Activated naive CD8-positive, alpha-beta T cell treated with anti-CD3 and anti-CD28 coated beads, Interleukin-2, amount 10 ng/mL, durations not matched to agents 7 days and 5 days (primary cell): ENCODE data around the gene KDM4C. TPM values are rescaled to one million over a fixed set of nuclear protein-coding genes. Genes with fewer than 3 reads are reported as not detected.
"Not testable (repeated sequence)": the region's sequence is repeated elsewhere in the genome, so short reads cannot be mapped to it uniquely, and the experiment has no call there.

Experiments used
- ATAC-seq: fragments of 150-1000 bp; cut with Tn5 transposase; one replicate; pipeline ENCODE4 v1.10.0; 2021; ENCODE audit warnings: low read depth, moderate library complexity
- POLR2A ChIA-PET: fragments of 350-600 bp; sonication (Branson Sonifier 250); formaldehyde crosslinking; loops from one replicate; lab custom pipeline; 2021; ENCODE audit warnings: antibody characterized with exemption; lab: Charles Lee
- DNase-seq: peaks from one replicate; pipeline ENCODE4 v3.0.0; 2021
- H3K27ac Mint-ChIP-seq: one replicate; pipeline ENCODE4 v1.8.0; 2022; ENCODE audit warnings: mild to moderate bottlenecking, mixed read lengths
- H3K27me3 Mint-ChIP-seq: one replicate; pipeline ENCODE4 v1.8.0; 2022; ENCODE audit warnings: mild to moderate bottlenecking, moderate library complexity, mixed read lengths
- H3K36me3 Mint-ChIP-seq: one replicate; pipeline ENCODE4 v1.8.0; 2021; ENCODE audit warnings: mild to moderate bottlenecking, mixed read lengths
- H3K4me1 Mint-ChIP-seq: one replicate; pipeline ENCODE4 v1.8.0; 2021; ENCODE audit warnings: mixed read lengths
- H3K4me3 Mint-ChIP-seq: one replicate; pipeline ENCODE4 v1.8.0; 2022; ENCODE audit warnings: mild to moderate bottlenecking, moderate library complexity, mixed read lengths
- H3K9me3 Mint-ChIP-seq: one replicate; pipeline ENCODE4 v1.8.0; 2021; ENCODE audit warnings: mixed read lengths
- total RNA-seq, 2 experiments: library from RNA; stranded (reverse); gene quantifications; one replicate each; pipeline ENCODE4 v1.2.3, GENCODE V29; 2021

The KDM4C gene
- total RNA-seq, 2 experiments from 2014 or later = 75.2 to 77.1 TPM

DNA sequence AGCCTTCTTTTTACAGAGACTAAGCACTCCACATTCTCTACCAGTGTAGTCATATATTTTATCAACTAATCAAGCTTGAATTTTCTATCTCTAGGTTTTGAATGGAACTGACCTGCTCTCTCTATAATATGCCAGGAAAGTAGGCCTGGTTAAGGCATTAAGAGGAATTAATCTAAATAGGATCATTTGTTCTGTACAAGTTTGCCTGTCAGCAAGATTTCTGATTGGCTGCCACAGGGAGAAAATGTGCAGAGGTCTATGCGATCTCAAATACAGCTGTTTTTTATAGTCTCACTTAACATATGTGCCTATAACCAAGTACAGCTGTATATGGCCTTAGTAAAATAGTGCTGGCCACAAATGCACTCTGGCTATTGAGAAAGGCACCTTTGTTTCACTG is 418.8 kb downstream of the KDM4C start:
- peaks cover 3% of the 10 kb centered on the region for H3K9me3 Mint-ChIP-seq
- no peak overlapping the region for H3K4me3 Mint-ChIP-seq
- POLR2A ChIA-PET = no interaction called here
- ATAC-seq (no peak), DNase-seq (no peak)
- H3K27me3 Mint-ChIP-seq = no peaks in the 10 kb centered on the region
- no peak overlapping the region for H3K27ac Mint-ChIP-seq
- peaks cover 9% of the 10 kb centered on the region for H3K4me1 Mint-ChIP-seq
- H3K36me3 Mint-ChIP-seq = peaks cover 34% of the 10 kb centered on the region

DNA sequence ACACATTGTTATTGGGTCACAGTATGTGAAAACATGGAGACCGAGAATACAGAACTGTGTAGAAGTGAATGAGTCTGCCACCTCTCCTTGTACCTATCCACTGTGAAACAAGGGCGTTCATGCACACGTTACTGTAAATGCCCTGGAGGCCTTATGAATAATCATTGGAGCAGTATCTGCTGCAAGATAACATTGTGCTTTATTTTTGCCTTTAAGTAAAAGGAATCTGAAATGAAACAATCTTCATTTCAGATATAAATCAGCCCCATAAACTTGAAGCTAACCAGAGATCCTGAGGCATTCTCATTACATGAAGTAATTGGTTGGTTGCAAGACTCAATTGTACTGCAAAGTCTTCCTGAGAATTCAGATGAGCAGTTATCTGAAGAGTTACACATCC is 419.6 kb downstream of the KDM4C start:
- Mint-ChIP-seq H3K27me3 (no peaks in the 10 kb centered on the region), H3K4me3 (no peak overlapping the region), H3K9me3 (peaks cover 5% of the 10 kb centered on the region), H3K27ac (no peak overlapping the region), H3K4me1 (peaks cover 5% of the 10 kb centered on the region), H3K36me3 (peaks cover 33% of the 10 kb centered on the region)
- DNase-seq (no peak), ATAC-seq (no peak)
- POLR2A ChIA-PET = no interaction called here

DNA sequence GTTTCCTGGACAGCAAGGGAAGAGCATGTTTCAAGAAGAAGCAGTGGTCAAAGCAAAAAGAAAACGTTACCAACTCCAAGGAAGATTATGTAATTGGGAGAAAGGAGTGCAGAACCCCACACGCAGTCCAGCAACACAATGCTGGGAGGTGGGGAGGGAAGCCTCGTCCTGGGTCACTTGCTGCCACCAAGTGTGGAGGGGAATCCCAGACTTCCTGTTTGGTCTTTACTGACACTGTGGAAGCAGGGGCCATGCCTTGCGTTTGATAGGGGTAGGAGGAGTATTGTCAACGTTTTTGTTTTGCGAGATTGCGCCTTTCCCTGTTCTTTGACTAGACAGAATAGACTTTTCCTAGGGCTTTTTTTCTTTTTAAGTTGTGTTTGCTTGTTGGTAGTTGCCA is 421.0 kb downstream of the KDM4C start:
- H3K27ac Mint-ChIP-seq = no peak overlapping the region
- peaks cover 7% of the 10 kb centered on the region for H3K9me3 Mint-ChIP-seq
- peaks cover 5% of the 10 kb centered on the region for H3K4me1 Mint-ChIP-seq
- H3K36me3 Mint-ChIP-seq = peaks cover 32% of the 10 kb centered on the region
- H3K4me3 Mint-ChIP-seq = no peak overlapping the region
- H3K27me3 Mint-ChIP-seq = no peaks in the 10 kb centered on the region
- POLR2A ChIA-PET = no interaction called here
- no peak for ATAC-seq
- no peak for DNase-seq

DNA sequence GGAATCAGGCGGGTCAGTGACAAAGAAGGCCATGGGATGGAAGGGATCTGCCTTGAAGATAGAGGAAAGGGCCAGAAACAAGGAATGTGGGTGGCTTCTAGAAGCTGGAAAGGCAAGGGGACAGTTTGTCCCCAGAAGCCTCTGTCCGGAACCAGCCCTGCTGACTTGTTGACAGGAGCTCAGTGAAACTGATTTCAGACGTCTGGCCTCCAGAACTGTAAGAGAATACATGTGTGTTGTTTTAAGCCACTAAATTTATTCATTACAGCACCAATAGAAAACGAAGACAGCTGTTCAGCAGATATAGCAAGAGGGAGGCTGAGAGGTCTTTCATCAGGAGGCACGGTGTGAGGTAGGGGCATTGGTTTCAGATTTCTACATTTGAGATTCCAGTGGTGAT is 422.5 kb downstream of the KDM4C start:
- Mint-ChIP-seq H3K4me3 (no peak overlapping the region), H3K9me3 (peaks cover 7% of the 10 kb centered on the region), H3K27ac (no peak overlapping the region), H3K36me3 (peaks cover 36% of the 10 kb centered on the region), H3K4me1 (peaks cover 2% of the 10 kb centered on the region), H3K27me3 (no peaks in the 10 kb centered on the region)
- DNase-seq (no peak), ATAC-seq (no peak)
- POLR2A ChIA-PET = no interaction called here

GRCh38 chr9:7183139-7183538 is 425.4 kb downstream of the KDM4C start:
- H3K4me1 Mint-ChIP-seq, POLR2A ChIA-PET, ATAC-seq, H3K27ac Mint-ChIP-seq, H3K4me3 Mint-ChIP-seq, H3K9me3 Mint-ChIP-seq, DNase-seq, H3K27me3 Mint-ChIP-seq: not testable (repeated sequence)
- H3K36me3 Mint-ChIP-seq = peaks cover 39% of the 10 kb centered on the region

DNA sequence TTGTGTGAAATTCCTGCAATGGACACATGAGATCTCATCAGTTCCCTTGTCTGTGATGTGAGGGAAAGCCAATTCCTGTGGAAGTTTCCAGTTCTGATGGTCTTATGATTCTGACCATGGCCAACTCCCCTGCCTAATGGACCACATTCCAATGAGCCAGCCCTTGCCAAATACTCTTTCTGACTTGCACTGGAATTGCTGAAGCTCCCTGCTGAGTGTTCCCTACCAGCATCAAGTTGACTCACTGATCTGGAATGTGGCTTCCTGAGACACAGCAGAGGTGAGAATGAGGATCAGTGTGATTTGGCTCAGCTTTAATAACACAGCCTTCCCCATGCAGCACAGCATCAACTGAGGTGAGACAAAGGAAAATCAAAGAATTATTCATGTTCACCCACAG is 427.8 kb downstream of the KDM4C start:
- Mint-ChIP-seq H3K4me1 (no peaks in the 10 kb centered on the region), H3K27me3 (no peaks in the 10 kb centered on the region), H3K9me3 (peaks cover 13% of the 10 kb centered on the region), H3K27ac (no peak overlapping the region), H3K4me3 (no peak overlapping the region), H3K36me3 (peaks cover 27% of the 10 kb centered on the region)
- no peak for DNase-seq
- ATAC-seq = no peak
- POLR2A ChIA-PET = no interaction called here

- no peak for DNase-seq
- Mint-ChIP-seq H3K4me1 (no peaks in the 10 kb centered on the region), H3K27me3 (no peaks in the 10 kb centered on the region), H3K36me3 (peaks cover 27% of the 10 kb centered on the region), H3K27ac (no peak overlapping the region), H3K4me3 (no peak overlapping the region), H3K9me3 (peaks cover 14% of the 10 kb centered on the region)
- POLR2A ChIA-PET = no interaction called here
- no peak for ATAC-seq
These were observed 428.4 kb downstream of the KDM4C start for GRCh38 chr9:7186175-7186574.

GRCh38 chr9:7192266-7192665 is 434.5 kb downstream of the KDM4C start:
- no peaks in the 10 kb centered on the region for H3K4me1 Mint-ChIP-seq
- H3K27me3 Mint-ChIP-seq = no peaks in the 10 kb centered on the region
- H3K27ac Mint-ChIP-seq = no peak overlapping the region
- DNase-seq (no peak), ATAC-seq (no peak)
- POLR2A ChIA-PET = no interaction called here
- H3K36me3 Mint-ChIP-seq = peaks cover 7% of the 10 kb centered on the region
- peaks cover 11% of the 10 kb centered on the region for H3K9me3 Mint-ChIP-seq
- H3K4me3 Mint-ChIP-seq = no peak overlapping the region

DNA sequence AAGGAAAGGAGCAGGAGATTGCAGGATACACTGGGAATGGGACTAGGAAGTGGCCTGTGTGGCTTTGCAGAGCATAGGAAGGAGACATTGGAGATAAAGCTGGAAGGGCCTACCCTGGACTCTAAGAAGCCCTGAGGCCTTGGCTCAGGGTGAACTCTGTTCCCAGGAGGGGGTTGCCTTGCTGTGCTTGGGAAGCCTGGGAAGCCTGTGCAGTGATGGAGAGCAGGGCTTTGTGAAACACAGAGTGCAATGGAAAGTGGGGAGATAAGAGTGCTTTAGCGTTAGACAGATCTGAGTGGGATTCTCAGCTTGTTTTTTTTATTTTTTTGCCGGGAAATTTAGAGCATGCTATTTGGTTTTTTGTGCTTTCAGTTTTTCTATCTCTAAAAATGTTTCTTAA is 437.8 kb downstream of the KDM4C start:
- DNase-seq = no peak
- Mint-ChIP-seq H3K27me3 (peaks cover 3% of the 10 kb centered on the region), H3K4me1 (no peaks in the 10 kb centered on the region), H3K27ac (no peak overlapping the region), H3K9me3 (peaks cover 2% of the 10 kb centered on the region), H3K36me3 (no peaks in the 10 kb centered on the region), H3K4me3 (no peak overlapping the region)
- ATAC-seq = no peak
- POLR2A ChIA-PET = no interaction called here

DNA sequence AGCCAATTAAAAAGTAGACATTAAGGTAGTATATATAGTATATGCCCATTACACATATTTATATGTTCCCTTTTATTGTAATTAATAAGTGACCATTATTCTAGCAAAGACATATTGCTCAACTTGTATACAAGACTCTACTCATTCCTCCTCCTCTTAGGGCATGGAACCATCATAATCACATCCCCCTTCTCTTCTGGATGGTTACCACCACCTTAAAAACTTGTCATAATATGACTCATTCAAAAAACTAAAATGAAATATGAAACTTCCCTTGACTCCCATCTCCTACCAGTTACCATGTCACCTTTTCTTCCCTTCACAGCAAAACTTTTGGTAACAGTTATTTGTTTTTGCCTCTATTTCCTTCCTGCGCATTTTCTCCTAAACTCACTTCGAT is 438.7 kb downstream of the KDM4C start:
- no peaks in the 10 kb centered on the region for H3K4me1 Mint-ChIP-seq
- H3K27ac Mint-ChIP-seq = no peak overlapping the region
- DNase-seq (no peak), ATAC-seq (no peak)
- H3K4me3 Mint-ChIP-seq = no peak overlapping the region
- POLR2A ChIA-PET = no interaction called here
- no peaks in the 10 kb centered on the region for H3K9me3 Mint-ChIP-seq
- H3K27me3 Mint-ChIP-seq = peaks cover 3% of the 10 kb centered on the region
- no peaks in the 10 kb centered on the region for H3K36me3 Mint-ChIP-seq

DNA sequence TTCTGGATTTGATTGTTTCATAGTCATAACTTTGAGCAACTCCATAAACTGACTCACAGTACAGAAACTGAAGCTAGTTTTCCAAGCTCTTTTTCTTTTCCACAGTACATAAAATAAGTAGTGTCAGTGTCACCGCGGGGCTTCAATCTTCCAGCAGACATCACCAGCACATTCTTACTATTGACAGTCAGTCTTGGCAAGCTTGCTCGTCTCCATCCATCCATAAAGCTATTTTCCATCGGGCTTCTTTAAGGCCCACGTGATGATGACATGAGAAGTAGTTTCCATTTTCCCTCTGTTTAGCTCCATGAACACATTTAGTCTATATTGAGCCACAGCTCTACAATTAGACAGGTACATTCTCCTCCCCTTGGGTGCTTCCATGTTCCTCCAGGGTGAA is 443.4 kb downstream of the KDM4C start:
- no peak for ATAC-seq

GRCh38 chr9:7205806-7206205 is 448.0 kb downstream of the KDM4C start:
- Mint-ChIP-seq H3K4me3 (no peak overlapping the region), H3K27ac (no peak overlapping the region), H3K27me3 (peaks cover 8% of the 10 kb centered on the region), H3K9me3 (no peaks in the 10 kb centered on the region), H3K4me1 (no peaks in the 10 kb centered on the region), H3K36me3 (no peaks in the 10 kb centered on the region)
- ATAC-seq (no peak), DNase-seq (no peak)
- POLR2A ChIA-PET = no interaction called here

More for the DNA sequence above, 443.4 kb downstream of the KDM4C start:
- no peaks in the 10 kb centered on the region for H3K9me3 Mint-ChIP-seq
- H3K27ac Mint-ChIP-seq = no peak overlapping the region
- no peak for DNase-seq
- peaks cover 8% of the 10 kb centered on the region for H3K27me3 Mint-ChIP-seq
- no peaks in the 10 kb centered on the region for H3K4me1 Mint-ChIP-seq
- H3K4me3 Mint-ChIP-seq = no peak overlapping the region
- POLR2A ChIA-PET = no interaction called here
- no peaks in the 10 kb centered on the region for H3K36me3 Mint-ChIP-seq

DNA sequence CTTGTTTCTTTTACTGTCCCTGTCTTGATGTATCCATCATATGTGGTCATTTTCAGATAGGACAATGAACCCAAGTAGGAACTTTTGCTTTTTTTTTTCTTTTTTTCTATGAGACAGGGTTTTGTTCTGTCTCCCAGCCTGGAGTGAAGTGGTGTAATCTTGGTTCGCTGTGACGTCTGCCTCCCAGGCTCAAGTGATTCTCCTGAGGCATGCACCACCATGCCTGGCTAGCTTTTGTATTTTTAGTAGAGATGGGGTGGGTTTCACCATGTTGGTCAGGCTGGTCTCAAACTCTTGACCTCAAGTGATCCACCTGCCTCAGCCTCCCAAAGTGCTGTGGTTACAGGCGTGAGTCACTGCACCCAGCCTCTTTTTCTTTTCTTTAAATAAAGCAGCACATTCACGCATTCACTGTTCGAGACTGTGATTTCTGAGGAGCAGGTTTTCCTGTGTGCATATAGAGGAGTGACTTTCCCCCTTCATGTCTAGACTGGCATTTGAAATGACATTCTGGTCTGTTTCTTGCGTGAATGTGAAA is 448.5 kb downstream of the KDM4C start:
- Mint-ChIP-seq H3K27ac (no peak overlapping the region), H3K9me3 (no peaks in the 10 kb centered on the region), H3K36me3 (no peaks in the 10 kb centered on the region), H3K4me3 (no peak overlapping the region), H3K4me1 (no peaks in the 10 kb centered on the region), H3K27me3 (peaks cover 10% of the 10 kb centered on the region)
- no peak for ATAC-seq
- DNase-seq = no peak
- POLR2A ChIA-PET = no interaction called here

- POLR2A ChIA-PET = no interaction called here
- no peak overlapping the region for H3K4me3 Mint-ChIP-seq
These were observed 451.4 kb downstream of the KDM4C start for GRCh38 chr9:7209016-7209715.

More at GRCh38 chr9:7209016-7209715, 451.4 kb downstream of the KDM4C start:
- H3K27me3 Mint-ChIP-seq = peaks cover 29% of the 10 kb centered on the region
- H3K36me3 Mint-ChIP-seq = no peaks in the 10 kb centered on the region
- H3K27ac Mint-ChIP-seq = no peak overlapping the region
- ATAC-seq (no peak), DNase-seq (no peak)
- peaks cover 2% of the 10 kb centered on the region for H3K4me1 Mint-ChIP-seq
- H3K9me3 Mint-ChIP-seq = no peaks in the 10 kb centered on the region
